GM13976 (cell line): ENCODE measurements around the gene ZP2.
"Not testable (repeated sequence)": the region's sequence is repeated elsewhere in the genome, so short reads cannot be mapped to it uniquely, and the experiment has no call there.

Experiments used
- DNase-seq: peaks from one replicate; pipeline ENCODE4 v3.0.0; 2012; ENCODE audit warnings: low spot score
- in situ Hi-C: fragments of 300-500 bp; cut with MboI; formaldehyde crosslinking; loops from one replicate; pipeline ENCODE4 v1.12.0; 2022; ENCODE audit warnings: low sequenced_read_pairs, mixed read lengths, inconsistent platforms; ENCODE audit not compliant: unreplicated experiment
- TF ChIP-seq, protein P1 (sequence below): IDR thresholded peaks from 2 replicates; pipeline ENCODE4 v1.5.1; 2012; ENCODE audit warnings: borderline replicate concordance, mild to moderate bottlenecking; ENCODE audit not compliant: insufficient read depth; ENCODE audit errors: extremely low read depth, missing control alignments, control extremely low read depth

Gene ZP2

DNA sequence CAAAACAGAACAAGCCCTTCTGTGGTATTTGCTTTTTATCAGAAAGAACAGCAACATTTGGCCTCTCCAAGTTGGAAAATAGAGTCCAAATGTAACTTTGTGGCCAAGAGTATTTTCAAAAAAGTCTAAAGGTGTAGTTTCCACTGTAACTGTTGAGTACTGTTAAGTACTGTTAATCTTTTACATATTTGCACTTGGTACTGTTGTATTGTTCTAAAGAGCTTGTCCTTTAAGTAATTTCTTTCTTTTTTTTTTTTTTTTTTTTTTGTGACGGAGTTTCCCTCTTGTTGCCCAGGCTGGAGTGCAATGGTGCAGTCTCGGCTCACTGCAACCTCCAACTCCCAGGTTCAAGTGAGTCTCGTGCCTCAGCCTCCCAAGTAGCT is 31.4 kb downstream of the ZP2 start:
- TF ChIP-seq, protein P1, sequence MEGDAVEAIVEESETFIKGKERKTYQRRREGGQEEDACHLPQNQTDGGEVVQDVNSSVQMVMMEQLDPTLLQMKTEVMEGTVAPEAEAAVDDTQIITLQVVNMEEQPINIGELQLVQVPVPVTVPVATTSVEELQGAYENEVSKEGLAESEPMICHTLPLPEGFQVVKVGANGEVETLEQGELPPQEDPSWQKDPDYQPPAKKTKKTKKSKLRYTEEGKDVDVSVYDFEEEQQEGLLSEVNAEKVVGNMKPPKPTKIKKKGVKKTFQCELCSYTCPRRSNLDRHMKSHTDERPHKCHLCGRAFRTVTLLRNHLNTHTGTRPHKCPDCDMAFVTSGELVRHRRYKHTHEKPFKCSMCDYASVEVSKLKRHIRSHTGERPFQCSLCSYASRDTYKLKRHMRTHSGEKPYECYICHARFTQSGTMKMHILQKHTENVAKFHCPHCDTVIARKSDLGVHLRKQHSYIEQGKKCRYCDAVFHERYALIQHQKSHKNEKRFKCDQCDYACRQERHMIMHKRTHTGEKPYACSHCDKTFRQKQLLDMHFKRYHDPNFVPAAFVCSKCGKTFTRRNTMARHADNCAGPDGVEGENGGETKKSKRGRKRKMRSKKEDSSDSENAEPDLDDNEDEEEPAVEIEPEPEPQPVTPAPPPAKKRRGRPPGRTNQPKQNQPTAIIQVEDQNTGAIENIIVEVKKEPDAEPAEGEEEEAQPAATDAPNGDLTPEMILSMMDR, result no peak
- in situ Hi-C loops, result loop anchor here (10.0 to 25.0 kb wide), 2 partner anchors 115 to 1157 kb away; no protein-coding TSS in a partner anchor
- DNase-seq, result no peak

DNA sequence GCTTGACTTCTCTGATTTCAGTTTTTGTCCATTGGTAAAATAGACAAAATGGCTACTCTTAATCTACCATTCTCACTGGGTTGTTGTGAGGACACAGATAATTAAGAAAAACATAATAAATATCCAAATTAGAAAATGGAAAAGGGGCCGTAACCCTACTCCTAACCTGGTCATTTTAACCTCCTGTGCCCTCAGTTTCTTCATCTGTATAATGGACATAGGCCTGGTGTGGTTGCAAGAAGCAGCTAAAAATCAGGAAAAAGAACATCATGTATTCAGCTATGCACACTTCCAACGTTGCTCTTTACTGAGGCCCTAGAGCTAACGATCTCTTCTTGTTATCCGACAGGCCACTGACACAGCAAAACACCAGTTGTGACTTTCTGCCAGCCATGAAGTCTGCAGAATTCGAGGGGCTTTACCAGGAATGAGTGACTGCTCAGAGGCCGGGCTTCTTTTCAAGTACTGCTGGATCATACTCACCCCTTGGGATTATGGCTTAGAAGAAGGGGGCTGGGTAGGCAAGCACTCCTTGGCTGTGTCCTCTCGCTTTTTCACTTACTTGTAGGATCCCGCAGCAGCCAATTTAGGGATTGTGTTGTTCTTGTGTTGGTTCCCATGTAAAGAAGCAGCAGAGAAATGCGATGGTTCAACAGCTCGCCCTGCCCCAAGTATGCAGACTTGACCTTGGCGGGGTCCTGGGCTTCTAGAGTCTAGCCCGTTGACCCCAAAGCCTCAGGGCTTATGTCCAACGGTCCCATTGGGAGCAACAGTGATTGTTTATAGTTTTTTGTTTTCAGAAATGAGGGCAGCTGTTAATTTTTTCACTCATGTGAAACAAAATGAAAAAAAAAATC is 32.0 kb downstream of the ZP2 start:
- in situ Hi-C loops, result loop anchor here (25.0 kb wide), 1 partner anchor 1158 kb away; no protein-coding TSS in a partner anchor
- DNase-seq, result no peak
- TF ChIP-seq, protein P1, result no peak

DNA sequence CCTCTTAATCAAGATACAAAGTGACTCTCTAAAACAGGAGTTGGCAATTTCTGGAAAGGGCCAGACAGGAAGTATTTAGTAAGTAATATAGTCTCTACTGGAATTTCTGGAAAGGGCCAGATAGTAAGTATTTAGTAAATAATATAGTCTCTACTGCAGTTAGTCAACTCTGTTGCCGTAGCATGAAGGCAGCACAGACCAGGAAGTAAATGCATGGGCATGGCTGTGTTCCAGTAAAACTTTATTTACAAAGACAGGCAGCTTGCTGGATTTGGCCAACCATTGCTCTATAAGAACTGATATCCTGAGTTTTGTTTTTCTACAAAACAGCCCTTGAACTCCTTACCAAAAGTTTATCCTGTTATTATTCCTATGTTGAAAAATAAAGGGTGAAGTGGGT is 36.0 kb downstream of the ZP2 start:
- in situ Hi-C loops, result loop anchor here (25.0 kb wide), 1 partner anchor 1162 kb away; no protein-coding TSS in a partner anchor
- TF ChIP-seq, protein P1, result no peak
- no peak for DNase-seq

DNA sequence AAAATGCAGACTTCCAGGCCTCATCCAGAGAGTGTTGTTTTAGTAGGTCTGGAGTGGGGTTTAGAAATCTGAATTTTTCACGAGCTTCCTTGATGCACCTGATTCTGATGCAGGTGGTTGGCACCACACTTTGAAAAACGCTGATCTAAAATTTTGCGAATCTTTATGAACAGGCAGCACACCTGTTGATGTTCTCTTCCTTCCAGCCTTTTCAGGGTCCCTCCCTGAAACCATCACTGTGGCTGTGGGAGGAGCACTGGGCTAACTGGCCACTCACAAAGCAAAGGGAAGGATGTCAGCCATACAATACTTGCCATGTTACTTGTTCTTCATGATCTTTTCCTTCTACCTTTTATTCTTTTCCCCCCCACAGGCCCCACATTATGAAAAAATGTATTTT is 38.7 kb downstream of the ZP2 start:
- in situ Hi-C loops, result no loop called here
- TF ChIP-seq, protein P1, result no peak
- DNase-seq, result no peak

DNA sequence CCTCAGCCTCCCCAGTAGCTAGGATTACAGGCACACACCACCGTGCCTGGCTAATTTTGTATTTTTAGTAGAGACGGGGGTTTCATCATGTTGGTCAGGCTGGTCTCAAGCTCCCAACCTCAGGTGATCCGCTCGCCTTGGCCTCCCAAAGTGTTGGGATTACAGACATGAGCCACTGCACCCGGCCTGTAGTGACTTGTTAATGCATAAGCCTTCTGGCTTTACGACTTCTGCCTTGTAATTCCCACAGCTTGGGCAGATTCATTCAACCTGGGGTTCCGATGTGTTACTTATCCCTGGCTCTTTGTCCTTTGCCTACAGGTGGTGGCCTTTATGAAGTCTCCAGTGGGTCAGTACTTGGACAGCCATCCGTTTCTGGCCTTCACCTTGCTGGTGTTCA is 41.3 kb downstream of the ZP2 start:
- DNase-seq, in situ Hi-C loops: not testable (repeated sequence)

DNA sequence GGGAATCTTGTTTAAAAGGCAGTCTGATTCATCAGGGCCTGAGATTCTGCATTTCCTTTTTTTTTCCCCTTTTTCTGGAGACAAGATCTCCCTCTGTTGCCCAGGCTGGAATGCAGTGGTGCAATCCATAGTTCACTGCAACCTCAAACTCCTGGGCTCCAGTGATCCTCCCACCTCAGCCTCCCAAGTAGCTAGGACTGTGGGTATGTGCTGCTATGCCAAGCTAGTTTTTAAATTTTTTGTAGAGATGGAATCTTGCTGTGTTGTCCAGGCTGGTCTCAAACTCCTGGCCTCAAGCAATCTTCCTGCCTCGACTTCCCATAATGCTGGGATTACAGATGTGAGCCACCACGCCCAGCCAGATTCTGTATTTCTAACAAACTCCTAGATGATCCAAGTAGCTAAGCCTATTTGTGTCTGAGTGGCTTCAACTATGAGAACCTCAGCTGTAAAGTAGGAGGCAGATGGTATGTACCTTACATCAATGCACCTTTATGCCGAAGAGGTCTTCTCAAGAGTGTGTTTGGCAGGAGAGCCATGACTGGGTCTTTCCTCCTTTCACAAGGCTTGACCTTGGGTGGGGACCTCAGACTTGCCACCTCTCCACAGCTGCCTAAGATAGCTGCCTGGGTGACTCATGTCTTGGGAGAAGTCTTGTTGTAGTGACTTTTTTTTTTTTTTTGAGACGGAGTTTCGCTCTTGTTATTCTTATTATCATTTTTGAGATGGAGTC is 42.0 kb downstream of the ZP2 start:
- in situ Hi-C loops, result no loop called here
- TF ChIP-seq, protein P1, result no peak
- DNase-seq, result no peak
